ENCODE results near the gene APLP2. TPM values are rescaled to one million over a fixed set of nuclear protein-coding genes. Genes with fewer than 3 reads are reported as not detected.
"Not testable (repeated sequence)": the region's sequence is repeated elsewhere in the genome, so short reads cannot be mapped to it uniquely, and the experiment has no call there.

The APLP2 gene
- total RNA-seq, 1 donor from 2014 or later: 318 TPM

- no peak for DNase-seq (ENCODE audit: low spot score)
These were observed 8.7 kb upstream of the APLP2 start for GRCh38 chr11:130061017-130061416.

- DNase-seq (ENCODE audit: low spot score): no peak
These were observed 7.7 kb upstream of the APLP2 start for GRCh38 chr11:130062026-130062425.

GRCh38 chr11:130063451-130063850 lies 6.2 kb upstream of the APLP2 start:
- DNase-seq (ENCODE audit: low spot score): no peak

DNA sequence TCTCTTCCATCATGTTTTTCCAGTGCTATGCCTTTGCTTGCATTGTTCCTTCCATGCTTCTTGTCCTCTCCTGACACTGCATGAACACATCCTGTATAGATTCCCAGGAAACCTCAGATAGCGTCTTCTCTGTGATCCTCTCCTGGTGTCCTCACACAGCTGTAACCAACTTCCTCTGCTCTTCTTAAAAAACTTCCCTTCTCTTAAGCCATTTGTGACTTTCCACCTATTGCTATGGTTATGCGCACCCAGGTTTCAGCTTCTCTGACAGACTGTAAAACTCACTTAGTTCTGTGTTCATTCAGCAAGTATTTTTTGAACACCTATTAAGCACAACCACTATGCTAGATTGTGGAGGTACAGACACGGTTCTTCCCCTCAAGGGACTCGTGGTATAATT lies 5.1 kb upstream of the APLP2 start:
- DNase-seq (ENCODE audit: low spot score): no peak

GRCh38 chr11:130066338-130066737 lies 3.4 kb upstream of the APLP2 start:
- DNase-seq (ENCODE audit: low spot score): no peak

- no peak for DNase-seq (ENCODE audit: low spot score)
These were observed 1.1 kb upstream of the APLP2 start for GRCh38 chr11:130068546-130068985.

DNA sequence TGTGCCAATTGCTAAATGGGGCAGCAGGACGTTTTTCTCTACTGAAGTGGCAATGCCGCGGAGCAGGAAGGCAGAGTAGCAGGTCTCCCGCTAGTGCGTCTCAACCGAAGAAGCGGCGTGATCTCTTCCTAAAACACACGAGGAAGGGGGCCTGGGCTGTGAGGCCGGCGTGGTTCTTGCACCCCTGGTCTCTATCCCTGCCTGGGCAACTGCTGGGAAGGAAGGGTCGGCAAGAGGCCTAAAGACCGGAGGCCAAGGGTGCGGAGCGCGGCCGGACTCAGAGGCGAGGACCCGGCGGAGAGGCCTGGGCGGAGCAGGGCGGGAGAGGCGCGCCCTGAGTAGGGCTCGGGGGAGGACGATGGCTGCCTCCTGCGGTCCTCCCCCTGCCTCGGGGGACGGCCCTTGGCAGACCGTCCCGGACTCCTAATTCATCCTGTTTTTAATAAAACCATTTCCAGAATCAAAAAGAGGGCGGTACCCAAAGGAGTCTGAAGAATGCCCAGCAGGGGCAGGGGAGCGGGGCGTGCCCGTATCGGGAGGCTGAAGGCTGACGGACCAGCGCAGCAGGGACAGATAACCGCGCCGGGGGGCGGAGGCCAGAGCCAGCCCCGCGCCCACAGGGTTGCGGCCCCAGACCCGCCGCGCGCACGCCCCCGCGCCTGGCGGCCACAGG lies 572 bp upstream of the APLP2 start:
- DNase-seq (ENCODE audit: low spot score): peak; percentile 81

DNA sequence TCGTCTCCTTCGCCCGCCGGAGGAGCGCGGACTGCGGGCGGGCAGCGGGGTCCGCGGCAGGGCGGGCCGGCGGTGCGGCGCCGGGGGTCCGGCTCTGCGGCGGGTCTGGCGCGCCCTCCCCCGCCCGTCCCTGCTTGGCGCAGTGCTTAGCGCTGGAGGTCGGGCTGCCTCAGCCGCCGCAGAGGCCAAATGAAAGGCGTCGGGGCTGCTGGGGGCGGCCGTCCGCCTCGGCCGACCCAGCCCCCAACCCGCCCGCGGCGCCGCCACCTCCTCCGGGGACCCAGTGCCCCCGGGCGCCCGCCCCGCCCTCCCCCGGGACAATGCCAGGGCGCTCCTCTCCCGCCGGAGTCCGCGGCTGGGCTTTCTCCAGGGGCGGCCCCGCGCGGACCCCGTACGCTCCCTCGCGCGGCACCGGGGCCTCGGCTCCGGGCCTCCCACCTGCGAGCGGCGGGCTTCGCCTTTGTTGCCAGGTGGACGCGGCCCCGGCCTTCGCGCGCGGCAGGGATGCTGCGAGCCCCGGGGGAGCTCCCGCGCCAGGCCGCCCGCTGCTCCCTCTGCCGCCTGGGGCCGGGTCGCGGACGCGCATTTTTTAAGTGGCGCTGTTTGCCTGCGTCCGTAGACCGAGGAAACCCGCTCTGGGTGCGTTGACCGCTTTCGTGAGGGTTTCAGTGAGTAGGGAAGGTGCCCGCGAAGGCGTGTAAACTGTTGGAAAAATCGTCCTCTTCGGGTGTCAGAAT lies 583 bp downstream of the APLP2 start:
- DNase-seq (ENCODE audit: low spot score): peak; percentile 50

DNA sequence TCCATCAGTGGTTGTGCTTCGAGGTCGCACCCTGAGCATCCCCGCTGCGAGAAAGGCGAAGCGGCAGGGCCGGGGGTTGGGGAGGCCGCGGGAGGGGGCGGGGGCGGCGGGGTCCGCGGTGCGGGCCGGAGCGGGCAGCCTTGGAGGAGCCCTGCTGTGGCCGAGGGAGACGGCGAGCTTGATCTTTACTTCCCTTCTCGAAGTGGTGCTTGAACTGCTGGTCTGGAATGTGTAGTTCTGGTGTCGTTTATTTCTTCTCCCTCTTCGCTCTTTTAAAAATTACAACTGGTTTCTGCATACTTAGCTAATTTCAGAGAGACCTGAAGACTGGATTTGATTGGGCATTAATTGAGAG lies 1.1 kb downstream of the APLP2 start:
- no peak for DNase-seq (ENCODE audit: low spot score)

GRCh38 chr11:130071211-130071712 lies 1.6 kb downstream of the APLP2 start:
- no peak for DNase-seq (ENCODE audit: low spot score)

DNA sequence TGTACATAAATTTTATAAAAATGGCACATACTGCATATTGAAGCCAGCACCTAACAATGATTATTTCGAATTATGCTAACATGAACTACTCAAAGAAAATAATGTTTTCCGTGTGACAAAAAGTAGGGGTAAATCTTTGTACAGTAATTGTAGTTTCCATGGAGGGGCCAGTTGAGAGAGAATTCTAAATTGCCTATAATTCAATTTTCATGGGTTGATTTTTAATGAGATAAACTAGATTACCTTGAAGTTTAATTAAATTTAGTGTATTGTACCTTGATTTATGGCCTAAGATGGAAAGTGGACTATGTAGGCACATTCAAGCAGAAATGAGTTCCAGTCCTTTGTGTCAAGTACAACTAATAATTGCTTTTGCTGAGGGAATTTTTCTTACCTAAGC lies 5.0 kb downstream of the APLP2 start:
- no peak for DNase-seq (ENCODE audit: low spot score)

- DNase-seq (ENCODE audit: low spot score): no peak
These were observed 7.2 kb downstream of the APLP2 start for GRCh38 chr11:130076778-130077481.

DNA sequence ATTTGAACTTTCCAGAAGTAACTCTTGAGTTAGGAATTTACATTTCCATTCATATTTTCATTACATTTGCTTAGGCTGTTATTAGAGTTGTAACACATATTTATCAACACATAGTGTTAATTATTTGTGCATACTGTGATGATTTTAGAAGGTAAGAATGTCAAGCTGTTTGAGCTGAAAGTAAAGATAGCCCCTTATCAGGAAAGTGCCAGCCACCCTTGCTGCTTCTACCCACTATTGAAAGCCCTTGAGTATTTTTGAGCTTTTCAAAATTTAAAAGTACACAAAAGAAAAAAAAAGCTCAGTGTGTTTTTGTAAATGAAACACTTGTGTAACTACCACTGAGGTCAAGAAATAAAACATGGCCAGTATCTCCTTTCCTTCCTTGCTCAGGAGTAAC lies 8.0 kb downstream of the APLP2 start:
- no peak for DNase-seq (ENCODE audit: low spot score)

DNA sequence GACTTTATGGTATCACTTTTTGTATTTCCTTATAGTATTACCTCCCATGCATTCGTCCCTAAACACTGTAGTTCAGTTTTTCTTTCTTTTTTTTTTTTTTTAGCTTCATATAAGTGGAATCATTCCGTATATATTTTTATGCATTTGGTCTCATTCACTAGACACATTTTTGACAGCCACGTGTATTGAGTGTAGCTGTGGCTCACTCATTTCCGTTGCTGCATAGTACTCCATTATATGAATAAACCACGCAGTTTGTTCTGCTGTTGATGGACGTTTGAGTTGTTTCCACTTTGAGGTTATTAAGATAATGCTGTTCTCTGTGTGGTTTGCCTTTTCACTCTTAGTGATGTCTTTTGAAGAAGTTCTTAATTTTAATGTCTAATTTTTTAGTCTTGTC lies 8.4 kb downstream of the APLP2 start:
- no peak for DNase-seq (ENCODE audit: low spot score)

DNA sequence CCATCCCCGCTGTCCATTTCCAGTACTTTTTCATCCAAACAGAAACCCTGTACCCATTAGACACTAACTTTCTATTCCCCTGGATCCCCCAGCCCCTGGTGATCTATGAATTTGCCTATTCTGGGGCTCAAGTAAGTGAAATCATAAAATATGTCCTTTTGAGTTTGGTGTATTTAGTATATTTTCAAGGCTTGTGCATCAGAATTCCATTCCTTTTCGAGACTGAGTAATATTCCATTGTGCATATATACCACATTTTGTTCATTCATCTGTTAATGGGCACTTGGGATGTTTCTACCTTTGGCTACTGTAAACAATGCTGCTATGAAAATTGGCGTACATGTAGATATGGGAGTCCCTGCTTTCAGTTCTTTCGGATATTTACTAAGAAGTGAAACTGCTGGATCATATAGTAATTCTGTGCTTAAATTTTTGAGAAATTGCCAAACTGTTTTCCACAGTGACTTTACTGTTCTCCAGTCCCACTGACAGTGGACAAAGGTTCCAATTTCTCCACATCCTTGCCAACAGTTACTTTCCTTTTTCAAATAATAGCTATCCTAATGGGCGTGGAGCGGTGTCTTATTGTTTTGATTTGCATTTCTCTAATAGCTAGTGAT lies 16.1 kb downstream of the APLP2 start:
- DNase-seq (ENCODE audit: low spot score): no peak

DNA sequence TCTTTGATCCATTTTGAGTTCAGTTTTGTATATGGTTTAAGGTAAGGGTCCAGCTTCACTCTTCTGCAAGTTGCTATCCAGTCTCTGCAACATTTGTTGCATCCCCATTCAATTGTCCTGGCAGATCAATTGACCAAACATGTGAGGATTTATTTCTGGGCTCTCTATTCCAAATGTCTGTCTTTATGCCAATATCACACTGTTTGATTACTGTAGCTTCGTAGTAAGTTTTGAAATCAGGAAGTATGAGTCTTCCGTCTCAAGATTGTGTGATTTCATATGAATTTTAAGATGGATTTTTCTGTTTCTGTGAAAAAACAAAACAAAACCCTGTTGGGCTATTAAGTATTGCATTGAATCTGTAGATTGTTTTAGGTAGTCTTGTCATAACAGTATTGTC lies 17.0 kb downstream of the APLP2 start:
- DNase-seq (ENCODE audit: low spot score): no peak

GRCh38 chr11:130087294-130087926 lies 17.7 kb downstream of the APLP2 start:
- DNase-seq (ENCODE audit: low spot score): no peak

DNA sequence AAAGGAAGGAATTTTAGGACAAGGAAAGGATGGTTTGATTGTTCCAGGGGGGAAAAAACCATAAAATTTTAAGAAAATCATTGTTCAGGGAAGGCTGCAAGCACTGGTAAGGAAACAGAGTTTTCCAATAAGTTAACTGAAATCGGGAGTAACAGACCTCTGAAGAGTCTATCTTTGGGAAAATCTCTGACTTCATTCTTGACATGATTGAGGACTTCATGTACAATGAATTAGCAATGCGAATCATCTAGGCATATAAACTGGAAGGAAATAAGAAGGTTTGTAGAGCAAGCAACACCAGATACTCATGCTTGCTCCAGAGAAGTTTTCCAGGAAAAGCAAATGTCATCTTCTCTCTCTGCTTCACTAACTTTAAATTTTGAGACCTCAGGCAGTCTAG lies 18.5 kb downstream of the APLP2 start:
- DNase-seq (ENCODE audit: low spot score): no peak

DNA sequence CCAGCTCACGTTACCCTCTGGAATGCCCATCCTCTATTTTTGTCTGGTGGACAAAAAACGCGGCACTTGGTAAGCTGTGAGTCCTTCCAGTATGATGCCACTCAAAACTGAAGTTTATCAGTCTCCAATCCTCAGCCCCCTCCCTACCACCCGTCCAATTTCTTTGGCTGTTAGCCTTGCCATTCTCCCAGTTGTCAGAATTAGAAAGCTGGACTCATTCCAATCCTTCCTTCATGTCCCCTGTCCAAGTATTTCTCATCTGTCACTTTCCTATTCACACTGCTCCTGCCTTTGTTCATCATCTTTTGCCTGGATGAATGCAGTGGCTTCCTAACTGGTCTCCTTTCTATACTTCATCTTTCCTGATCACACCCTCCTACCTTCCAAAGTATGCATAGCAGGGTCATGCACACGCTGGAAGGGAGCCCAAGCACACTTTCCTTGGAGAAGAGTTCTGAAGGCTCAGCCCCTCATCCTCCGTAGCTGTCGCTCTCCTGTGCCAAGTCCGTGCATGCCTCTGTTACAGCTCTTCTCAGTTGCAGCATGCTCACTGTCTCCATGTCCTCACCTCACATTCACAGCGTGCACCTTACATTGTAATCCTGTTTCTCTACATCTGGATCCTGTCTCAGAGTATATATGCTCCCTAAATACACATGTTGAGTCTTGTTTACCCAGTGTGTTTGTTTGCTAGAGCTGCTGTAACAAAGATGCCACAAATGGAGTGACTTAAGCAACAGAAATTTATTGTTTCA lies 19.4 kb downstream of the APLP2 start:
- DNase-seq (ENCODE audit: low spot score): no peak

DNA sequence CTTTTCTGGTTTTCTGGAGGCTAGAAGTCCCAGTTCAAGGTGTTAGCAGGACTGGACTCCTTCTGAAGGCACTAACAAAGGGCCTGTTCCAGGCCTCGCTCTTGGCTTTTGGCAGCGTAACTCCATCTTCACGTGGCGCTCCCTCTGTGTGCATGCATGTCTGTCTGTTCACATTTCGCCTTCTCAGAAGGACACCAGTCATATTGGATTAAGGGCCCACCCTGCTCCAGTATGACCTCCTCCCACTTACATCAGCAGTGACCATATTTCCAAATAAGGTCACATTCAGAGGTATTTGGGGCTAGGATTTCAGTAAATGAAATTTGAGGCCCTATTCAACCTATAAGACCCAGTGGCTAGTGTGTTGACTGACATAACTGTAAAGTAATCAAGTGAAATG lies 20.0 kb downstream of the APLP2 start:
- no peak for DNase-seq (ENCODE audit: low spot score)

DNA sequence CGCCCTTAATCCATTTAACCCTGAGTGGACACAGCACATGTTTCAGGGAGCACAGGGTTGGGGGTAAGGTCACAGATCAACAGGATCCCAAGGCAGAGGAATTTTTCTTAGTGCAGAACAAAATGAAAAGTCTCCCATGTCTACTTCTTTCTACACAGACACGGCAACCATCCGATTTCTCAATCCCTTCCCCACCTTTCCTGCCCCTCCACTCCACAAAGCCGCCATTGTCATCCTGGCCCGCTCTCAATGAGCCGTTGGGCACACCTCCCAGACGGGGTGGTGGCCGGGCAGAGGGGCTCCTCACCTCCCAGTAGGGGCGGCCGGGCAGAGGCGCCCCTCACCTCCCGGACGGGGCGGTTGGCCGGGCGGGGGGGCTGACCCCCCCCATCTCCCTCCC lies 20.8 kb downstream of the APLP2 start:
- DNase-seq (ENCODE audit: low spot score): not testable (repeated sequence)
